Activated CD8-positive, alpha-beta T cell treated with anti-CD3 and anti-CD28 coated beads for 36 hours (primary cell): ENCODE measurements around the gene OGFOD2. TPM values are rescaled to one million over a fixed set of nuclear protein-coding genes. Genes with fewer than 3 reads are reported as not detected.

Source experiments
- ATAC-seq: fragments of 200-7000 bp; cut with Tn5 transposase; one replicate; pipeline ENCODE4 v1.10.0; 2021; ENCODE audit warnings: mild to moderate bottlenecking, moderate library complexity
- CTCF ChIA-PET: fragments of 350-600 bp; sonication (Branson Sonifier 250); formaldehyde crosslinking; loops from one replicate; lab custom pipeline; 2021; ENCODE audit warnings: antibody characterized with exemption; lab: Charles Lee
- POLR2A ChIA-PET: fragments of 350-600 bp; sonication (Branson Sonifier 250); formaldehyde crosslinking; loops from one replicate; lab custom pipeline; 2021; ENCODE audit warnings: antibody characterized with exemption; lab: Charles Lee
- DNase-seq: peaks from one replicate; pipeline ENCODE4 v3.0.0-alpha.2; 2020
- H3K27ac Mint-ChIP-seq: one replicate; pipeline ENCODE4 v1.8.0; 2021; ENCODE audit warnings: mild to moderate bottlenecking, mixed read lengths
- H3K27me3 Mint-ChIP-seq: one replicate; pipeline ENCODE4 v1.8.0; 2021; ENCODE audit warnings: mixed read lengths
- H3K36me3 Mint-ChIP-seq: one replicate; pipeline ENCODE4 v1.8.0; 2021; ENCODE audit warnings: low read depth, mixed read lengths
- H3K4me1 Mint-ChIP-seq: one replicate; pipeline ENCODE4 v1.8.0; 2021; ENCODE audit warnings: low read depth, mixed read lengths
- H3K4me3 Mint-ChIP-seq: one replicate; pipeline ENCODE4 v1.8.0; 2021; ENCODE audit warnings: mild to moderate bottlenecking, moderate library complexity, mixed read lengths
- H3K9me3 Mint-ChIP-seq: one replicate; pipeline ENCODE4 v1.8.0; 2021; ENCODE audit warnings: mixed read lengths
- intact Hi-C: fragments of 100-400 bp; cut with micrococcal nuclease; formaldehyde crosslinking; loops from one replicate; pipeline ENCODE4 v1.10.0; 2022
- total RNA-seq, 2 experiments: library from RNA; stranded (reverse); gene quantifications; one replicate each; pipeline ENCODE4 v1.2.3, GENCODE V29; 2021
- TF ChIP-seq, protein P1 (sequence below): fragments of 200-600 bp; IDR thresholded peaks from one replicate; pipeline ENCODE4 v1.8.0; 2022; ENCODE audit warnings: antibody characterized with exemption, mild to moderate bottlenecking

OGFOD2 gene
- total RNA-seq, 2 experiments from 2014 or later, result 27.1 to 31.5 TPM

DNA sequence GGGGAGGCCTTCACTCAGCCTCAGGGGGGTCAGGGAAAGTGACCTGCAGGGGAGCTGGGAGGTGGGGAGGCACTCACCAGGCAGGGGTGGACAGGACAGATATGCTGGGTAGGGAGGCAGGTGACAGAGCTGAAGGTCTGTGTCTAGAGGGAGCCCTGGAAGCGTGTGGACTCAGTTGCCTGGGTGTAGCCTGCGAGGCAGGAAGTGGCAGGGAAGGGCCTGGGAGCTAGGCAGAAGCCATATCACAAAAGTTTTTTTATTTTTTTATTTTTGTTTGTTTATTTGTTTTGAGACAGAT is 44.7 kb downstream of the OGFOD2 start:
- DNase-seq, result no peak
- Mint-ChIP-seq H3K4me3 (no peak overlapping the region), H3K27me3 (no peaks in the 10 kb centered on the region), H3K9me3 (no peaks in the 10 kb centered on the region), H3K36me3 (no peaks in the 10 kb centered on the region), H3K27ac (no peak overlapping the region), H3K4me1 (peaks cover 16% of the 10 kb centered on the region)
- POLR2A ChIA-PET, result no interaction called here
- CTCF ChIA-PET, result interaction anchor here (1.3 kb wide), 1 partner anchor 16 kb away, joined by 3 read pairs; no protein-coding TSS in a partner anchor
- intact Hi-C loops, result no loop called here
- no peak for ATAC-seq
- TF ChIP-seq, protein P1, sequence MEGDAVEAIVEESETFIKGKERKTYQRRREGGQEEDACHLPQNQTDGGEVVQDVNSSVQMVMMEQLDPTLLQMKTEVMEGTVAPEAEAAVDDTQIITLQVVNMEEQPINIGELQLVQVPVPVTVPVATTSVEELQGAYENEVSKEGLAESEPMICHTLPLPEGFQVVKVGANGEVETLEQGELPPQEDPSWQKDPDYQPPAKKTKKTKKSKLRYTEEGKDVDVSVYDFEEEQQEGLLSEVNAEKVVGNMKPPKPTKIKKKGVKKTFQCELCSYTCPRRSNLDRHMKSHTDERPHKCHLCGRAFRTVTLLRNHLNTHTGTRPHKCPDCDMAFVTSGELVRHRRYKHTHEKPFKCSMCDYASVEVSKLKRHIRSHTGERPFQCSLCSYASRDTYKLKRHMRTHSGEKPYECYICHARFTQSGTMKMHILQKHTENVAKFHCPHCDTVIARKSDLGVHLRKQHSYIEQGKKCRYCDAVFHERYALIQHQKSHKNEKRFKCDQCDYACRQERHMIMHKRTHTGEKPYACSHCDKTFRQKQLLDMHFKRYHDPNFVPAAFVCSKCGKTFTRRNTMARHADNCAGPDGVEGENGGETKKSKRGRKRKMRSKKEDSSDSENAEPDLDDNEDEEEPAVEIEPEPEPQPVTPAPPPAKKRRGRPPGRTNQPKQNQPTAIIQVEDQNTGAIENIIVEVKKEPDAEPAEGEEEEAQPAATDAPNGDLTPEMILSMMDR, result no peak

DNA sequence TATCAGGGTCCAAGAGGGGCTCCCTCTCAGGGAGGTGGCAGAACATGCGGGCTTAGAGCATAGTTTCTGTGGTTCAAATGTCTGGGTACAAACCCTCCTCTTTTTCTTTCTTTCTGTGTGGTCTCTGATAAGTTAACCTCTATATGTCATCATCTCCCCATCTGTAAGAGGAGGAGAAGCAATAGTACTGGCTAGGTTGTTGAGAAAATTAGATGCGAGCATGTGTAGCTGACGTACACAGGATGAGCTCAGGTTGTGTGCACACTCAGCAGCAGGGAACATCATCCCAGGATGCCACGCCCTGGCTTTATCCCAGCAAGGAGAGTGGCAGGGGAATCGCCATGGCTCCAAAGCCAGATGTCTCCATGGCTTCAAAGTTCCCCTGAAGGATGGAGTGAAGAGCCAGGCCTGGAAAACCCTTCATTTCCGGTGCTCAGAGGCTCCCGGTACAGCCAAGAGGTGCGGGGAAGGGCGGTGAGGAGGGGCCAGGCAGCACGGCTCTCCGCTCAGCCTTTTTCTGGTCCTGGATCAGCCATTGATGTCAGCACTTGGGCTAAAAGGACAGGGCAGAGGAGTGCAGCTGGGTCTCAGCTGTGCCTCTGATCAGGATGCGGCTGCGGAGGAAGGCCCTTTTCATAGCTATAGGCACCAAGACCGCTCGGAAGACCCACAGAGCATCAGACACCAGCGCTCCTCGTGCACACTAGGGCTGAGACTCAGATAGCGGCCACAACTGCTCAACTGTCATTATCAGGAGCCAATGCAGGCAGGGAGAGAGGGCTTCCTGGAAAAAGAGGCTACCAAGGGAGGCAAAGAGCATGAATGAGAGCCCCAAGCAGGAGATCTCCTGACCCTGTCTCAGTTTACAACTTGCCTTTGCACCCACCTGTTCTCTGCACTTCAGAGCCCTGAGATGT is 46.9 kb downstream of the OGFOD2 start:
- Mint-ChIP-seq H3K27me3 (no peaks in the 10 kb centered on the region), H3K4me3 (no peak overlapping the region), H3K9me3 (no peaks in the 10 kb centered on the region), H3K4me1 (peaks cover 25% of the 10 kb centered on the region), H3K36me3 (no peaks in the 10 kb centered on the region), H3K27ac (no peak overlapping the region)
- intact Hi-C loops, result no loop called here
- TF ChIP-seq, protein P1, result no peak
- ChIA-PET POLR2A (no interaction called here), CTCF (interaction anchor here (1.0 kb wide), 1 partner anchor 53 kb away, joined by 3 read pairs; no protein-coding TSS in a partner anchor)
- ATAC-seq (no peak), DNase-seq (no peak)

DNA sequence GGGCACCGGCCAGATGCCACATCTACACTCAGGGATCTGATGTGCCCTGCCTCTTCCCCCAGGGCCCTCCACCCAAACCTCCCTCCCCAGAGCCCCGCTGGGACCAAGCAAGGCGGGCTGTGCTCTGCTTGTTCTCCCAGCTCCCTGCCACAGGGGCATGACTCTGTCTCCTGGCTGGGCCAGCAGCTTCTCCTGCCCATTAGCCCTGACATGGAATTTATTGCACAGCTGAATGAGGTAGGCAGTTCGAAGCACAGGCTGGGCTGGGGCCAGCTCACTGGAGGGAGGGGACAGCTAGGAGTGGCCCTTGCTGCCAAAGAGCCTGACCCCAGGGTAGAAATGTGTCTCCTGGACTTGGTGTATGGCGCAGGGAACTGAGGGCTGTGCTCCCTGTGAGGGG is 47.8 kb downstream of the OGFOD2 start:
- ATAC-seq, result no peak
- POLR2A ChIA-PET, result no interaction called here
- Mint-ChIP-seq H3K4me3 (no peak overlapping the region), H3K9me3 (no peaks in the 10 kb centered on the region), H3K4me1 (peaks cover 20% of the 10 kb centered on the region), H3K27me3 (no peaks in the 10 kb centered on the region), H3K36me3 (no peaks in the 10 kb centered on the region), H3K27ac (no peak overlapping the region)
- intact Hi-C loops, result no loop called here
- CTCF ChIA-PET, result interaction anchor here (1.0 kb wide), 1 partner anchor 53 kb away, joined by 3 read pairs; no protein-coding TSS in a partner anchor
- TF ChIP-seq, protein P1, result no peak
- DNase-seq, result no peak

DNA sequence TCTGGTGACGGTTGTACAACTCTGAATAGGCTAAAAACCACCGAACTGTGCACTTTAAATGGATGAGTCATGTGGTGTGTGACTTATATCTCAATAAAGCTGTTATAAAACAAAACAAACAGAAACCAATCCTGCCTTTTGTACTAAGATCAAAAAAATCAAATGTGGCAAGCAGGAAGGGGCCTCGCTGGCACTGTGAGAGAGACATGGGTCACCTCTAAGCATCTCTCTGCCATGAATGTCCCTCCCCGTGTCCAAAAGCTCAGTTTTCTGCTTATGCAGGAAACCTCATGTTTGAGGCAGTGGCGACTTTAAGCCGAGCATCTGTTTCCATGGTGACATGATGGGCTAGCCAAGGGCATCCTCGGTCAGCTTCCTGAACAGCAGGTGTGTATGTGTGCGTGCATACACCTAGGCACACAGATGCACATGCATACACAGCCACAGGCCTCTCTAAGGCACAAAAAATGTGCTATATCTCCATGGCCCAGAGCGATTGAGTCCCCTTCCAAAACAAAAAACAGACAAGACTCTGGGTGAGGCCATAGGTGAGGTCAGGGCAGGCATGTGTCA is 49.9 kb downstream of the OGFOD2 start:
- intact Hi-C loops, result no loop called here
- TF ChIP-seq, protein P1, result no peak
- CTCF ChIA-PET, result interaction anchor here (0.8 kb wide), 1 partner anchor 19 kb away, joined by 3 read pairs; no protein-coding TSS in a partner anchor
- DNase-seq (peak; percentile 60), ATAC-seq (peak; percentile 86)
- H3K4me1 Mint-ChIP-seq, result peaks cover 21% of the 10 kb centered on the region
- H3K36me3 Mint-ChIP-seq, result no peaks in the 10 kb centered on the region
- peak overlapping the region; percentile 74 for H3K27ac Mint-ChIP-seq
- no peaks in the 10 kb centered on the region for H3K9me3 Mint-ChIP-seq
- no peak overlapping the region for H3K4me3 Mint-ChIP-seq
- H3K27me3 Mint-ChIP-seq, result no peaks in the 10 kb centered on the region
- POLR2A ChIA-PET, result interaction anchor here (1.1 to 1.9 kb wide), 4 partner anchors 18 to 524 kb away, joined by 4 to 7 read pairs (median 4); no protein-coding TSS in a partner anchor
